Neural progenitor cell (in vitro differentiated cells): Measurements from ENCODE around the gene HEATR5A. TPM values are rescaled to one million over a fixed set of nuclear protein-coding genes. Genes with fewer than 3 reads are reported as not detected.

Experiments used
- DNase-seq: peaks from one replicate; pipeline ENCODE4 v3.0.0-alpha.2; 2016; ENCODE audit warnings: low spot score
- H2AFZ ChIP-seq: fragments of 200-600 bp; sonication (generic); replicated peaks from 2 replicates; pipeline ENCODE4 v1.6.1; 2016; ENCODE audit warnings: antibody characterized with exemption
- H3F3A ChIP-seq: fragments of 200-600 bp; sonication (generic); 2 replicates; pipeline ENCODE4 v1.6.1; 2016; ENCODE audit warnings: antibody characterized with exemption, low read depth
- H3K27ac ChIP-seq: fragments of 200-600 bp; sonication (generic); 2 replicates; pipeline ENCODE4 v1.5.1; 2016; ENCODE audit warnings: mild to moderate bottlenecking
- H3K27me3 ChIP-seq: fragments of 200-600 bp; sonication (generic); 2 replicates; pipeline ENCODE4 v1.6.1; 2016; ENCODE audit warnings: mild to moderate bottlenecking, moderate library complexity
- H3K36me3 ChIP-seq: fragments of 200-600 bp; sonication (generic); 2 replicates; pipeline ENCODE4 v1.5.1; 2016
- H3K4me1 ChIP-seq: fragments of 200-600 bp; sonication (generic); 2 replicates; pipeline ENCODE4 v1.6.1; 2016; ENCODE audit warnings: mixed run types
- H3K4me2 ChIP-seq: fragments of 200-600 bp; sonication (generic); 2 replicates; pipeline ENCODE4 v1.6.1; 2016
- H3K4me3 ChIP-seq: fragments of 200-600 bp; sonication (generic); 2 replicates; pipeline ENCODE4 v1.5.1; 2016
- H3K79me2 ChIP-seq: fragments of 200-600 bp; sonication (generic); 2 replicates; pipeline ENCODE4 v1.6.1; 2016; ENCODE audit warnings: low read depth
- H3K9ac ChIP-seq: fragments of 200-600 bp; sonication (generic); 2 replicates; pipeline ENCODE4 v1.6.1; 2016
- H3K9me3 ChIP-seq: fragments of 200-600 bp; sonication (generic); 2 replicates; pipeline ENCODE4 v1.5.1; 2016; ENCODE audit warnings: low read depth
- H4K20me1 ChIP-seq: fragments of 200-600 bp; sonication (generic); 2 replicates; pipeline ENCODE4 v1.6.1; 2016; ENCODE audit warnings: low read depth
- H3K27ac Mint-ChIP-seq: 3 replicates; pipeline ENCODE4 v1.8.0; 2021; ENCODE audit warnings: mixed read lengths
- H3K27me3 Mint-ChIP-seq: 2 replicates; pipeline ENCODE4 v1.8.0; 2022; ENCODE audit warnings: low read depth, mild to moderate bottlenecking, inconsistent platforms, moderate library complexity, mixed read lengths; ENCODE audit not compliant: insufficient read depth
- H3K36me3 Mint-ChIP-seq: 3 replicates; pipeline ENCODE4 v1.8.0; 2021; ENCODE audit warnings: mixed read lengths
- H3K4me1 Mint-ChIP-seq: 3 replicates; pipeline ENCODE4 v1.8.0; 2021; ENCODE audit warnings: mixed read lengths
- H3K4me3 Mint-ChIP-seq: 3 replicates; pipeline ENCODE4 v1.8.0; 2021; ENCODE audit warnings: mild to moderate bottlenecking, moderate library complexity, mixed read lengths
- H3K9me3 Mint-ChIP-seq: 3 replicates; pipeline ENCODE4 v1.8.0; 2020; ENCODE audit warnings: mixed read lengths
- EZH2 ChIP-seq: fragments of 200-600 bp; sonication (generic); IDR thresholded peaks from 2 replicates; pipeline ENCODE4 v1.6.1; 2017; ENCODE audit warnings: antibody characterized with exemption, mild to moderate bottlenecking, moderate library complexity
- EZH2phosphoT487 ChIP-seq: fragments of 200-600 bp; sonication (generic); IDR thresholded peaks from 2 replicates; pipeline ENCODE4 v1.6.1; 2017; ENCODE audit warnings: antibody characterized with exemption
- total RNA-seq: library from RNA; depleted of rRNA; stranded (reverse); fragments of >200 nt; gene quantifications from 2 replicates; pipeline ENCODE4 v1.2.3, GENCODE V29; 2015; ENCODE audit warnings: low replicate concordance
- TF ChIP-seq, protein P1 (sequence below): fragments of 200-600 bp; sonication (generic); IDR thresholded peaks from 2 replicates; pipeline ENCODE4 v1.5.1; 2017; ENCODE audit warnings: antibody characterized with exemption, mild to moderate bottlenecking

The HEATR5A gene
- total RNA-seq, 1 donor from 2014 or later: 34.7 TPM

DNA sequence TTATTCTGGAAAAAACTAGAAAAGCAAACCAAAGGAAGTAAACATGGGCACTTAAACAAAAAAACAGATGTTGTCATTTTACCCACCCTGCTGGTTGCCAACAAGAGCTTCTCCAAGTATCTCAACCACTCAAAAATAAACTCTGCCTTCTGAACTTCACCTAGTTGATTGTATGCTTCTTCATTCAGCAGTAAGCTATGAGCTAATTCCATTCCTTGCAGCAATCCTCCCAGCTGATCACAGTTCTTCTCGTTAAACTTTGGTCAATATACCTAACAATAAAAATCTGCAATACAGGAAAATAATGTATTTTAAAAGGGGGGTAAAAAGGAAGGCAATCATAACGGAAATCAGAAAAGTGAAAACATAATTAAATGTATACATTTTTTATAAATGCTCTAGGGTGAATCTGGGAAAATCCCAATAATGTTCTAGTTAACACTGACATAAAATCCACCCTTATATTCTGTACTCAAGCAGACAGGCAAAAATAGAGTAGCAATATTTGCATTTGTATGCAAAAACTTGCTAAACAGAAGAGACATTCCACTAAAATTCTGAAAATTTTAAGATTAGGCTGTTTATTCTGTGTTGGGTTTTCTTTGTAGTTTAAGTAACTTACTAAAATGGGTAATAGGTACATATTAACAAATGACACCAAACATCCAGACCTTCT, 17.4 kb downstream of the HEATR5A start:
- no peaks in the 10 kb centered on the region for H3K9me3 ChIP-seq
- H3K9ac ChIP-seq: no peak overlapping the region
- no peaks in the 10 kb centered on the region for H3K9me3 Mint-ChIP-seq
- peaks cover 11% of the 10 kb centered on the region for H3K36me3 Mint-ChIP-seq
- H3K27ac ChIP-seq: no peak overlapping the region
- H3K27ac Mint-ChIP-seq: no peak overlapping the region
- no peak overlapping the region for H3K4me2 ChIP-seq
- H3K36me3 ChIP-seq: no peaks in the 10 kb centered on the region
- no peak overlapping the region for H3K4me3 Mint-ChIP-seq
- no peak overlapping the region for H2AFZ ChIP-seq
- TF ChIP-seq, protein P1, sequence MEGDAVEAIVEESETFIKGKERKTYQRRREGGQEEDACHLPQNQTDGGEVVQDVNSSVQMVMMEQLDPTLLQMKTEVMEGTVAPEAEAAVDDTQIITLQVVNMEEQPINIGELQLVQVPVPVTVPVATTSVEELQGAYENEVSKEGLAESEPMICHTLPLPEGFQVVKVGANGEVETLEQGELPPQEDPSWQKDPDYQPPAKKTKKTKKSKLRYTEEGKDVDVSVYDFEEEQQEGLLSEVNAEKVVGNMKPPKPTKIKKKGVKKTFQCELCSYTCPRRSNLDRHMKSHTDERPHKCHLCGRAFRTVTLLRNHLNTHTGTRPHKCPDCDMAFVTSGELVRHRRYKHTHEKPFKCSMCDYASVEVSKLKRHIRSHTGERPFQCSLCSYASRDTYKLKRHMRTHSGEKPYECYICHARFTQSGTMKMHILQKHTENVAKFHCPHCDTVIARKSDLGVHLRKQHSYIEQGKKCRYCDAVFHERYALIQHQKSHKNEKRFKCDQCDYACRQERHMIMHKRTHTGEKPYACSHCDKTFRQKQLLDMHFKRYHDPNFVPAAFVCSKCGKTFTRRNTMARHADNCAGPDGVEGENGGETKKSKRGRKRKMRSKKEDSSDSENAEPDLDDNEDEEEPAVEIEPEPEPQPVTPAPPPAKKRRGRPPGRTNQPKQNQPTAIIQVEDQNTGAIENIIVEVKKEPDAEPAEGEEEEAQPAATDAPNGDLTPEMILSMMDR: no peak
- TF ChIP-seq EZH2phosphoT487 (no peak), EZH2 (no peak)
- no peaks in the 10 kb centered on the region for H3K4me1 Mint-ChIP-seq
- no peak overlapping the region for H3K4me3 ChIP-seq
- DNase-seq: no peak
- no peaks in the 10 kb centered on the region for H4K20me1 ChIP-seq
- no peaks in the 10 kb centered on the region for H3K79me2 ChIP-seq
- no peaks in the 10 kb centered on the region for H3K27me3 Mint-ChIP-seq
- H3K27me3 ChIP-seq: no peaks in the 10 kb centered on the region
- H3K4me1 ChIP-seq: no peaks in the 10 kb centered on the region
- H3F3A ChIP-seq: no peaks in the 10 kb centered on the region

GRCh38 chr14:31401369-31401932, 18.9 kb downstream of the HEATR5A start:
- H3K4me2 ChIP-seq: no peak overlapping the region
- TF ChIP-seq EZH2 (no peak), EZH2phosphoT487 (no peak)
- TF ChIP-seq, protein P1: no peak
- no peak overlapping the region for H2AFZ ChIP-seq
- H4K20me1 ChIP-seq: no peaks in the 10 kb centered on the region
- no peaks in the 10 kb centered on the region for H3K79me2 ChIP-seq
- Mint-ChIP-seq H3K27me3 (no peaks in the 10 kb centered on the region), H3K9me3 (no peaks in the 10 kb centered on the region), H3K36me3 (peaks cover 13% of the 10 kb centered on the region), H3K27ac (no peak overlapping the region), H3K4me1 (no peaks in the 10 kb centered on the region), H3K4me3 (no peak overlapping the region)
- no peaks in the 10 kb centered on the region for H3K4me1 ChIP-seq
- H3K27me3 ChIP-seq: no peaks in the 10 kb centered on the region
- H3K36me3 ChIP-seq: no peaks in the 10 kb centered on the region
- H3K27ac ChIP-seq: no peak overlapping the region
- no peaks in the 10 kb centered on the region for H3K9me3 ChIP-seq
- no peaks in the 10 kb centered on the region for H3F3A ChIP-seq
- no peak overlapping the region for H3K9ac ChIP-seq
- no peak for DNase-seq
- H3K4me3 ChIP-seq: no peak overlapping the region

DNA sequence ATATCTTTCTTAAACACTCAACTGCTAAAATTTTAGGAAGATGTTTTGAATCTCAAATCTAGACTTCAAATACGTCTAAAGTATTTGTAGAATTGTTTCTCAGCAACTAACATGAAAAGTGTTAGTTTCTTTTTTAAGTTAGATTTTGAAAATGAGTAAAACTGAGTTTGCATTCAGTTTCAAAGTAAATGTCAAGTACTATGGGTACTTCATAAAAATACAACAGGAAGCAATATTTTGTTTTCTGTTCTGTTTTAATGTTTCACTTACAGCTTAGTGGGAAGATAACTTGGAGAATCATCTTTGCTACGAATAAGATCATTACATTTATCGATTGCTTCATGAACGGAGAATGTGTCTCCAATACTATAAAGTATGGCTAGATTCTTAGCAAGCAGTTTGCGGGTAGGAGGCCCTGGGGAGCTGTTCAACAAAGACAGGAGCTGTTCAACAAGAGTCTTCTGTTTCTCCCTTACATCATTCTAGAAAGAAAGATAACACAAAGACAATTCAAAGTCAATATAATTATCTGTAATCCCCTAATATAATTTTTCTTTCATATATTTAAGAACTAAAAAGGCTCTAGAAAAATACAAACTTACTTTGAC, 20.2 kb downstream of the HEATR5A start:
- peaks cover 13% of the 10 kb centered on the region for H3K36me3 Mint-ChIP-seq
- no peaks in the 10 kb centered on the region for H3K79me2 ChIP-seq
- TF ChIP-seq EZH2 (no peak), EZH2phosphoT487 (no peak)
- TF ChIP-seq, protein P1: no peak
- H3K27ac ChIP-seq: no peak overlapping the region
- no peak overlapping the region for H2AFZ ChIP-seq
- no peaks in the 10 kb centered on the region for H3K4me1 Mint-ChIP-seq
- no peaks in the 10 kb centered on the region for H3K27me3 ChIP-seq
- no peak overlapping the region for H3K4me3 Mint-ChIP-seq
- no peaks in the 10 kb centered on the region for H3F3A ChIP-seq
- H3K27ac Mint-ChIP-seq: no peak overlapping the region
- H3K36me3 ChIP-seq: no peaks in the 10 kb centered on the region
- no peak overlapping the region for H3K9ac ChIP-seq
- no peak overlapping the region for H3K4me2 ChIP-seq
- H3K4me1 ChIP-seq: no peaks in the 10 kb centered on the region
- no peak for DNase-seq
- H3K4me3 ChIP-seq: no peak overlapping the region
- no peaks in the 10 kb centered on the region for H3K27me3 Mint-ChIP-seq
- H3K9me3 ChIP-seq: no peaks in the 10 kb centered on the region
- no peaks in the 10 kb centered on the region for H4K20me1 ChIP-seq
- no peaks in the 10 kb centered on the region for H3K9me3 Mint-ChIP-seq
